Liver (tissue), 9 donors: ENCODE measurements around the gene RPP14. TPM values are rescaled to one million over a fixed set of nuclear protein-coding genes. Genes with fewer than 3 reads are reported as not detected.

ENCODE experiments used
- DNase-seq: peaks from one replicate; pipeline ENCODE4 v3.0.0-alpha.2; 2017; ENCODE audit warnings: low spot score
- H3K27ac ChIP-seq, 2 donors: one replicate each; pipeline ENCODE4 v1.7.0; 2013; ENCODE audit warnings: inconsistent platforms in 2 of 2, low read length in 2 of 2, control low read depth in 1 of 2, low read depth in 1 of 2, mild to moderate bottlenecking in 1 of 2
- H3K27me3 ChIP-seq, 4 donors: one replicate each; pipeline versions ENCODE4 v1.6.1 to v1.7.0; 2013; ENCODE audit warnings: low read length in 3 of 4, inconsistent platforms in 1 of 4, mild to moderate bottlenecking in 1 of 4, moderate library complexity in 1 of 4; ENCODE audit not compliant: control insufficient read depth in 4 of 4, insufficient read depth in 4 of 4
- H3K36me3 ChIP-seq, 4 donors: one replicate each; pipeline versions ENCODE4 v1.6.1 to v1.7.0; 2013; ENCODE audit warnings: low read length in 3 of 4, mild to moderate bottlenecking in 3 of 4, low read depth in 1 of 4, moderate library complexity in 1 of 4; ENCODE audit not compliant: control insufficient read depth in 4 of 4, insufficient read depth in 3 of 4
- H3K4me1 ChIP-seq, 4 donors: one replicate each; pipeline versions ENCODE4 v1.6.1 to v1.7.0; 2013; ENCODE audit warnings: low read length in 3 of 4, mild to moderate bottlenecking in 3 of 4, moderate library complexity in 1 of 4; ENCODE audit not compliant: control insufficient read depth in 4 of 4, insufficient read depth in 4 of 4
- H3K4me3 ChIP-seq, 3 donors: one replicate each; pipeline versions ENCODE4 v1.6.1 to v1.7.0; 2013; ENCODE audit warnings: low read length in 3 of 3, control low read depth in 1 of 3, low read depth in 1 of 3, mild to moderate bottlenecking in 1 of 3
- H3K9ac ChIP-seq, 2 donors: one replicate each; pipeline ENCODE4 v1.7.0; 2013; ENCODE audit warnings: low read length in 2 of 2, mild to moderate bottlenecking in 2 of 2, moderate library complexity in 2 of 2, control low read depth in 1 of 2, low read depth in 1 of 2
- H3K9me3 ChIP-seq, 4 donors: one replicate each; pipeline versions ENCODE4 v1.6.1 to v1.7.0; 2013; ENCODE audit warnings: low read length in 3 of 4; ENCODE audit not compliant: control insufficient read depth in 4 of 4
- CTCF ChIP-seq: fragments of 150-350 bp; IDR thresholded peaks from 2 replicates; pipeline ENCODE4 v1.5.1; 2017; ENCODE audit warnings: improper control_type of control experiment, low read depth, low read length; ENCODE audit not compliant: missing input control
- EGR1 ChIP-seq, 2 donors: IDR thresholded peaks; 2 replicates each; pipeline ENCODE4 v1.6.1; 2016 to 2018; ENCODE audit warnings: antibody characterized with exemption in 2 of 2, low read depth in 2 of 2
- FOXA1 ChIP-seq: IDR thresholded peaks from 2 replicates; pipeline ENCODE4 v1.6.1; 2016; ENCODE audit warnings: antibody characterized with exemption
- FOXA2 ChIP-seq: IDR thresholded peaks from 2 replicates; pipeline ENCODE4 v1.6.1; 2016; ENCODE audit warnings: antibody characterized with exemption
- GABPA ChIP-seq, 2 donors: IDR thresholded peaks in 1 of 2; conservative IDR thresholded peaks in 1 of 2; 2 replicates each; pipeline ENCODE4 v1.6.1; 2016; ENCODE audit warnings: antibody characterized with exemption in 2 of 2, mild to moderate bottlenecking in 1 of 2, moderate library complexity in 1 of 2
- HNF4A ChIP-seq, 2 donors: conservative IDR thresholded peaks; 2 replicates each; pipeline ENCODE4 v1.6.1; 2016; ENCODE audit warnings: antibody characterized with exemption in 2 of 2, mild to moderate bottlenecking in 2 of 2
- HNF4G ChIP-seq: IDR thresholded peaks from 2 replicates; pipeline ENCODE4 v1.6.1; 2016; ENCODE audit warnings: antibody characterized with exemption
- JUND ChIP-seq, 2 donors: IDR thresholded peaks; 2 replicates each; pipeline ENCODE4 v1.6.1; 2016; ENCODE audit warnings: antibody characterized with exemption in 2 of 2
- MAX ChIP-seq: IDR thresholded peaks from 2 replicates; pipeline ENCODE4 v1.6.1; 2016; ENCODE audit warnings: antibody characterized with exemption
- NR2F2 ChIP-seq: IDR thresholded peaks from 2 replicates; pipeline ENCODE4 v1.6.1; 2016; ENCODE audit warnings: antibody characterized with exemption
- RAD21 ChIP-seq, 2 donors: IDR thresholded peaks; 2 replicates each; pipeline ENCODE4 v1.6.1; 2016; ENCODE audit warnings: antibody characterized with exemption in 2 of 2, mild to moderate bottlenecking in 2 of 2
- REST ChIP-seq: IDR thresholded peaks from 2 replicates; pipeline ENCODE4 v1.6.1; 2016; ENCODE audit warnings: antibody characterized with exemption, mild to moderate bottlenecking
- RXRA ChIP-seq, 2 donors: IDR thresholded peaks; 2 replicates each; pipeline ENCODE4 v1.6.1; 2017 to 2018; ENCODE audit warnings: antibody characterized with exemption in 2 of 2, mild to moderate bottlenecking in 1 of 2
- SP1 ChIP-seq: IDR thresholded peaks from 2 replicates; pipeline ENCODE4 v1.6.1; 2018; ENCODE audit warnings: antibody characterized with exemption, mild to moderate bottlenecking
- TAF1 ChIP-seq: conservative IDR thresholded peaks from 2 replicates; pipeline ENCODE4 v1.6.1; 2016; ENCODE audit warnings: antibody characterized with exemption, mild to moderate bottlenecking
- YY1 ChIP-seq: IDR thresholded peaks from 2 replicates; pipeline ENCODE4 v1.6.1; 2016; ENCODE audit warnings: antibody characterized with exemption, mild to moderate bottlenecking
- WGBS: extraction: QIAGEN DNeasy Blood & Tissue Kit; methylation state at CpG from one replicate; pipeline ENCODE4 v1.1.7; 2013; 5-methylcytosine and 5-hydroxymethylcytosine counted together
- polyA plus RNA-seq, 2 donors: library from polyadenylated mRNA; stranded (reverse) in 1 of 2; unstranded in 1 of 2; fragments of 200-250 nt in 1 of 2; fragments of >200 nt in 1 of 2; fragmentation: Nextera tagmentation in 1 of 2; extraction: Ambion mirVana in 1 of 2; gene quantifications; one replicate each; pipeline versions ENCODE4 v1.2.1 to v1.2.3, GENCODE V29; 2013 to 2015
- total RNA-seq, 2 donors: library from RNA; depleted of rRNA; stranded (reverse); fragments of >200 nt; gene quantifications; one replicate each; pipeline ENCODE4 v1.2.3, GENCODE V29; 2014
- TF ChIP-seq, protein P1 (sequence below): IDR thresholded peaks from 2 replicates; pipeline ENCODE4 v1.6.1; 2016; ENCODE audit warnings: antibody characterized with exemption
- TF ChIP-seq, protein P2 (sequence below): IDR thresholded peaks from 2 replicates; pipeline ENCODE4 v1.6.1; 2016; ENCODE audit warnings: antibody characterized with exemption
- donor health status: healthy.
- donor health status: healthy.
- donor health status: healthy.
- donor health status: healthy.
- donor health status: healthy.

The RPP14 gene
- total and polyA plus RNA-seq, 4 donors, result 7.4 to 13.7 (median 10.1) TPM

DNA sequence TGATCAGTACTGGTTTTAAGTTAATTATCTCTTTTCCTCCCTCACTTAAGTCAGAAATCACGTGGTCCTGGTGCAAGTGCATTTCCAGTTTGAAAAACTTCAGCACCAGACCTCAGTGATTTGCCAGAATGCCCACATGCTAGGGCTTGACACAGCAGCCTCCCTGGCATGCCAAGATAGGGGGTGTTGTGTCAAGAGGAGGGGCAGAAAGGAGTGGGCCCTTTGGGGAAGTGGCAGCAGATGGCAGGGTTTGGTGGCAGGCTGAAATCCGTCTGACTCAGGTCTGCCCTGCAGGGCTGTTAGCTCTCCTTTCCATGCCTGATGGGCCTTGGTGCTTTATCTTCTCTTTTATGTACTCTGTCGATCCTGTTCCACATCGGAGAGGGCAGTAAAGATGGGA lies 50.0 kb downstream of the RPP14 start:
- H3K4me1 ChIP-seq, result no peaks in the 10 kb centered on the region
- DNase-seq, result no peak

More for the DNA sequence above, 50.0 kb downstream of the RPP14 start:
- H3K27ac ChIP-seq, result no peak overlapping the region
- H3K36me3 ChIP-seq, result no peaks in the 10 kb centered on the region
- no peaks in the 10 kb centered on the region for H3K9me3 ChIP-seq
- TF ChIP-seq JUND (IDR thresholded peaks at IDR 0.05) (no peak), EGR1 (IDR thresholded peaks at IDR 0.05; ENCODE audit: low read depth in 2 of 2) (no peak), RXRA (IDR thresholded peaks at IDR 0.05) (no peak), FOXA1 (no peak), HNF4G (no peak), HNF4A (conservative IDR thresholded peaks at IDR 0.05) (no peak), FOXA2 (no peak), GABPA (IDR thresholded peaks at IDR 0.05 in 1 of 2, conservative IDR thresholded peaks at IDR 0.05 in 1 of 2) (no peak), TAF1 (no peak), REST (no peak), YY1 (no peak), RAD21 (IDR thresholded peaks at IDR 0.05) (no peak), CTCF (no peak), SP1 (no peak), MAX (no peak), NR2F2 (no peak)
- TF ChIP-seq, protein P1, sequence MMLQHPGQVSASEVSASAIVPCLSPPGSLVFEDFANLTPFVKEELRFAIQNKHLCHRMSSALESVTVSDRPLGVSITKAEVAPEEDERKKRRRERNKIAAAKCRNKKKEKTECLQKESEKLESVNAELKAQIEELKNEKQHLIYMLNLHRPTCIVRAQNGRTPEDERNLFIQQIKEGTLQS, result no peak
- TF ChIP-seq, protein P2, sequence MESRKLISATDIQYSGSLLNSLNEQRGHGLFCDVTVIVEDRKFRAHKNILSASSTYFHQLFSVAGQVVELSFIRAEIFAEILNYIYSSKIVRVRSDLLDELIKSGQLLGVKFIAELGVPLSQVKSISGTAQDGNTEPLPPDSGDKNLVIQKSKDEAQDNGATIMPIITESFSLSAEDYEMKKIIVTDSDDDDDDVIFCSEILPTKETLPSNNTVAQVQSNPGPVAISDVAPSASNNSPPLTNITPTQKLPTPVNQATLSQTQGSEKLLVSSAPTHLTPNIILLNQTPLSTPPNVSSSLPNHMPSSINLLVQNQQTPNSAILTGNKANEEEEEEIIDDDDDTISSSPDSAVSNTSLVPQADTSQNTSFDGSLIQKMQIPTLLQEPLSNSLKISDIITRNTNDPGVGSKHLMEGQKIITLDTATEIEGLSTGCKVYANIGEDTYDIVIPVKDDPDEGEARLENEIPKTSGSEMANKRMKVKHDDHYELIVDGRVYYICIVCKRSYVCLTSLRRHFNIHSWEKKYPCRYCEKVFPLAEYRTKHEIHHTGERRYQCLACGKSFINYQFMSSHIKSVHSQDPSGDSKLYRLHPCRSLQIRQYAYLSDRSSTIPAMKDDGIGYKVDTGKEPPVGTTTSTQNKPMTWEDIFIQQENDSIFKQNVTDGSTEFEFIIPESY, result no peak
- no peak overlapping the region for H3K9ac ChIP-seq
- WGBS, result 69% methylated on average over 4 of the region's 4 CpGs
- H3K4me3 ChIP-seq, result no peak overlapping the region
- H3K27me3 ChIP-seq, result no peaks in the 10 kb centered on the region
